ENCODE data around the gene GIMD1.

Gene GIMD1

DNA sequence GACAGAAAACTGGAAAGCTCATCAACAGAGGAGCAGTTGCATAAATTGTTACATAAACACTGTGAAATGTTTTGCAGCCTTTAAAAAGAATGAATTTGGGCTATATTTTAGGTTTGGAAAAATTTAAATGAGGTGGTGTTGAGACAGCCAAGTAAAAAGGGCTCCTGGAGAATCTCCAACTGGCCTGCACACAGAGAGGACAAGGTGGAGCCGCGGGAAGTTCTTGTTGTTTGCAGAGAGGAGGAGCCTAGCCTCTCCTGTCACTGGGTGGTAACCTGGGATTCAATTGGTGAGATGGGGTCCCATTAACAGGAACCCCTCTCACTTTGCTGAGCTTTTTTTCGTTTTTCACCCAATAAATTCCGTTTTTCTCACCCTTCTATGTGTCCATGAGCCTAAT, 13.4 kb downstream of the GIMD1 start:
- Histone ChIP-seq H3K4me3 (ENCODE audit: low read length) (no peak overlapping the region), H3K79me2 (ENCODE audit: low read length) (no peaks in the 10 kb centered on the region), H3K4me2 (ENCODE audit: low read depth, low read length) (no peak overlapping the region), H3K36me3 (replicated peaks; ENCODE audit: insufficient read depth, low read length) (no peaks in the 10 kb centered on the region), H3K9ac (ENCODE audit: low read length) (no peak overlapping the region), H3K4me1 (ENCODE audit: low read length) (no peaks in the 10 kb centered on the region), H2AFZ (ENCODE audit: low read length) (no peak overlapping the region), H3F3A (ENCODE audit: insufficient read depth, low read length) (no peaks in the 10 kb centered on the region), H3K27ac (ENCODE audit: low read length) (no peak overlapping the region), H3K27me3 (replicated peaks; ENCODE audit: insufficient read depth, low read length) (no peaks in the 10 kb centered on the region), H3K9me3 (replicated peaks; ENCODE audit: insufficient read depth, low read length) (no peaks in the 10 kb centered on the region), H4K20me1 (ENCODE audit: insufficient read depth, low read length) (no peaks in the 10 kb centered on the region), H3K9me2 (replicated peaks; ENCODE audit: insufficient read depth, low read length) (no peaks in the 10 kb centered on the region)
- no peak for DNase-seq
- TF ChIP-seq EZH2 (optimal IDR thresholded peaks at IDR 0.05; ENCODE audit: low read depth, low read length) (no peak), EZH2phosphoT487 (IDR thresholded peaks at IDR 0.05; ENCODE audit: low read length) (no peak)
- TF ChIP-seq, protein P1, sequence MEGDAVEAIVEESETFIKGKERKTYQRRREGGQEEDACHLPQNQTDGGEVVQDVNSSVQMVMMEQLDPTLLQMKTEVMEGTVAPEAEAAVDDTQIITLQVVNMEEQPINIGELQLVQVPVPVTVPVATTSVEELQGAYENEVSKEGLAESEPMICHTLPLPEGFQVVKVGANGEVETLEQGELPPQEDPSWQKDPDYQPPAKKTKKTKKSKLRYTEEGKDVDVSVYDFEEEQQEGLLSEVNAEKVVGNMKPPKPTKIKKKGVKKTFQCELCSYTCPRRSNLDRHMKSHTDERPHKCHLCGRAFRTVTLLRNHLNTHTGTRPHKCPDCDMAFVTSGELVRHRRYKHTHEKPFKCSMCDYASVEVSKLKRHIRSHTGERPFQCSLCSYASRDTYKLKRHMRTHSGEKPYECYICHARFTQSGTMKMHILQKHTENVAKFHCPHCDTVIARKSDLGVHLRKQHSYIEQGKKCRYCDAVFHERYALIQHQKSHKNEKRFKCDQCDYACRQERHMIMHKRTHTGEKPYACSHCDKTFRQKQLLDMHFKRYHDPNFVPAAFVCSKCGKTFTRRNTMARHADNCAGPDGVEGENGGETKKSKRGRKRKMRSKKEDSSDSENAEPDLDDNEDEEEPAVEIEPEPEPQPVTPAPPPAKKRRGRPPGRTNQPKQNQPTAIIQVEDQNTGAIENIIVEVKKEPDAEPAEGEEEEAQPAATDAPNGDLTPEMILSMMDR (IDR thresholded peaks at IDR 0.05; ENCODE audit: low read length): no peak

DNA sequence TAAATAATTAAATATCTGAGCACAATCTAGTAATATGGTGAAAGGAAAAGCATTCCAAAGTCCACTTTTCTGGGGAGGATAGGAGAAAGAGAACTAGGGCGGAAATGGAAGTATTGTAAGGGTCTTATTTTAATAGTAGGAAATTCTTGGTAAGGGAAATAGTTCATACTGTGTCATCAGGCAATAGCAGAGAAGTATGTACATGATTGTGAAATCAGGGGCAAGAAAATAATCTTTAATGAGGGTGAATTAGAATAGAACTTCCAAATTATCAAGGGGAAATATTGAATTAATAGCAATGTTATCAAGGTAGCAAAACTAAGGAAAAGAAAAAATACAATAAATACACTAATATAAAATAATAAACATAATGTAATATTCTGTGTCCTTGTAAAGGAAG, 14.8 kb downstream of the GIMD1 start:
- no peaks in the 10 kb centered on the region for H3K27me3 ChIP-seq (replicated peaks; ENCODE audit: insufficient read depth, low read length)
- no peak for TF ChIP-seq EZH2 (optimal IDR thresholded peaks at IDR 0.05; ENCODE audit: low read depth, low read length)
- no peak for TF ChIP-seq EZH2phosphoT487 (IDR thresholded peaks at IDR 0.05; ENCODE audit: low read length)
- TF ChIP-seq, protein P1 (IDR thresholded peaks at IDR 0.05; ENCODE audit: low read length): no peak
- no peak overlapping the region for H3K4me3 ChIP-seq (ENCODE audit: low read length)
- no peaks in the 10 kb centered on the region for H4K20me1 ChIP-seq (ENCODE audit: insufficient read depth, low read length)
- no peak for DNase-seq
- H2AFZ ChIP-seq (ENCODE audit: low read length): no peak overlapping the region
- no peaks in the 10 kb centered on the region for H3F3A ChIP-seq (ENCODE audit: insufficient read depth, low read length)
- H3K27ac ChIP-seq (ENCODE audit: low read length): no peak overlapping the region
- no peaks in the 10 kb centered on the region for H3K79me2 ChIP-seq (ENCODE audit: low read length)
- H3K4me2 ChIP-seq (ENCODE audit: low read depth, low read length): no peak overlapping the region
- no peaks in the 10 kb centered on the region for H3K4me1 ChIP-seq (ENCODE audit: low read length)
- no peaks in the 10 kb centered on the region for H3K9me3 ChIP-seq (replicated peaks; ENCODE audit: insufficient read depth, low read length)
- no peaks in the 10 kb centered on the region for H3K36me3 ChIP-seq (replicated peaks; ENCODE audit: insufficient read depth, low read length)
- no peak overlapping the region for H3K9ac ChIP-seq (ENCODE audit: low read length)
- H3K9me2 ChIP-seq (replicated peaks; ENCODE audit: insufficient read depth, low read length): no peaks in the 10 kb centered on the region

DNA sequence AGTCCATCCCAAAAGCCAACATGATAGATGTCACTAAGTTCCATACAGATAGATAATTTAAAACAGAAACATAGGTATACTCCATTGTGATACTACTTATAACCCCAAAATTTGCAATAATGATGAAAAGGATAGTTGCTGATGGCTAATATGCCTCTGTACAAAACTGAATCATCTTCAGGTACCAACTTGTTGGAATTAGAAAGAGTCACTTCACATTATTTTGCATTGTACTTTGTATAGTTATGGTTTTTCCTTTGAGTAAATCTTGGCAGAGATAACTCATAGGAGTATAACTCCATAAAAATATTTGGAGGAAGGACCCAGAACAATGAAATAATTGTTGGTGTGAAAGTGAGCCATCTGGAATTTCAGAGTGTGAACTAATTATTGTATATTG, 17.6 kb downstream of the GIMD1 start:
- TF ChIP-seq EZH2 (optimal IDR thresholded peaks at IDR 0.05; ENCODE audit: low read depth, low read length) (no peak), EZH2phosphoT487 (IDR thresholded peaks at IDR 0.05; ENCODE audit: low read length) (no peak)
- TF ChIP-seq, protein P1 (IDR thresholded peaks at IDR 0.05; ENCODE audit: low read length): no peak
- Histone ChIP-seq H3K4me1 (ENCODE audit: low read length) (no peaks in the 10 kb centered on the region), H3F3A (ENCODE audit: insufficient read depth, low read length) (no peaks in the 10 kb centered on the region)

More for the DNA sequence above, 17.6 kb downstream of the GIMD1 start:
- no peak for DNase-seq
- Histone ChIP-seq H3K9me2 (replicated peaks; ENCODE audit: insufficient read depth, low read length) (no peaks in the 10 kb centered on the region), H3K27me3 (replicated peaks; ENCODE audit: insufficient read depth, low read length) (no peaks in the 10 kb centered on the region), H2AFZ (ENCODE audit: low read length) (no peak overlapping the region), H3K27ac (ENCODE audit: low read length) (no peak overlapping the region), H3K9me3 (replicated peaks; ENCODE audit: insufficient read depth, low read length) (no peaks in the 10 kb centered on the region), H3K9ac (ENCODE audit: low read length) (no peak overlapping the region), H3K36me3 (replicated peaks; ENCODE audit: insufficient read depth, low read length) (no peaks in the 10 kb centered on the region; the same call in 1 of the 2 replicates), H3K79me2 (ENCODE audit: low read length) (no peaks in the 10 kb centered on the region), H4K20me1 (ENCODE audit: insufficient read depth, low read length) (no peaks in the 10 kb centered on the region), H3K4me3 (ENCODE audit: low read length) (no peak overlapping the region), H3K4me2 (ENCODE audit: low read depth, low read length) (no peak overlapping the region)
